C4-2B (cell line): ENCODE measurements around the gene CHAF1B.

Experiments used
- H3K27ac ChIP-seq: fragments of 450-650 bp; 2 replicates; pipeline ENCODE4 v1.5.1; 2017
- ZFX ChIP-seq: fragments of 450-650 bp; IDR thresholded peaks from 2 replicates; pipeline ENCODE4 v1.6.1; 2017
- TF ChIP-seq, protein P1 (sequence below): fragments of 450-650 bp; conservative IDR thresholded peaks from 2 replicates; pipeline ENCODE4 v1.5.1; 2017; ENCODE audit warnings: mild to moderate bottlenecking

CHAF1B gene

DNA sequence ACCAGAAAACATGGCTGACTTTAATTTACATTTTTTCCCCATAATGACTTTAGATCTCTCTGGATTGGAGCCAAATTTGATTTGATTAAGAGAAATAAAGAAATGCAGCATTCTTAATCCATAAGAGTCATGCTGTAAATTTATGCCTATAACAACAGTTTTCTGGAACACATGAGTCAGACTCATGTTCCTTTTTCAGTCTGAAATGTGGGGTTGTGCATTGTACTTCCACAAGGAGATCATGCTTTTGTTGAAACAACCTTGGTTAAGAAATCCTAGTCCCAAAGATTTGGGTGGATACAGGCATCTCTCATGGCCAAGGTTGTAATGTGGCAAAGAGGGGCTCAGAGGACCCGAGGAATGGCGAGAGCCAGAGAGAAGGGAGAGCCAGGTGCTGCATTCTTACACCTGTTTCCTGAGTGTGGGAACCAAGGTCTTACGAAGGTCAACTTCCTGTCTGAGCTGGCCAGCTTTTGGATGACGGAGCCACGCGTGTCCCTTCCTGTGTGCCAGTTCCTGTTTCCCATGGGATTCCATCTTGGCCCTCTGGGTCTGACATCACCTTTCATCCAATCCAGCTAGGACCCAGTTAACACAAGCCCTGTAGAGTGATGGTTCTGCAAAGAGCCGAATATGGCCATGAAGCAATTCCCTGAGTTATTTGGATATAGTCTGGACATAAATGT is 71.7 kb downstream of the CHAF1B start:
- no peak overlapping the region for H3K27ac ChIP-seq
- TF ChIP-seq ZFX: no peak
- TF ChIP-seq, protein P1, sequence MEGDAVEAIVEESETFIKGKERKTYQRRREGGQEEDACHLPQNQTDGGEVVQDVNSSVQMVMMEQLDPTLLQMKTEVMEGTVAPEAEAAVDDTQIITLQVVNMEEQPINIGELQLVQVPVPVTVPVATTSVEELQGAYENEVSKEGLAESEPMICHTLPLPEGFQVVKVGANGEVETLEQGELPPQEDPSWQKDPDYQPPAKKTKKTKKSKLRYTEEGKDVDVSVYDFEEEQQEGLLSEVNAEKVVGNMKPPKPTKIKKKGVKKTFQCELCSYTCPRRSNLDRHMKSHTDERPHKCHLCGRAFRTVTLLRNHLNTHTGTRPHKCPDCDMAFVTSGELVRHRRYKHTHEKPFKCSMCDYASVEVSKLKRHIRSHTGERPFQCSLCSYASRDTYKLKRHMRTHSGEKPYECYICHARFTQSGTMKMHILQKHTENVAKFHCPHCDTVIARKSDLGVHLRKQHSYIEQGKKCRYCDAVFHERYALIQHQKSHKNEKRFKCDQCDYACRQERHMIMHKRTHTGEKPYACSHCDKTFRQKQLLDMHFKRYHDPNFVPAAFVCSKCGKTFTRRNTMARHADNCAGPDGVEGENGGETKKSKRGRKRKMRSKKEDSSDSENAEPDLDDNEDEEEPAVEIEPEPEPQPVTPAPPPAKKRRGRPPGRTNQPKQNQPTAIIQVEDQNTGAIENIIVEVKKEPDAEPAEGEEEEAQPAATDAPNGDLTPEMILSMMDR: no peak

DNA sequence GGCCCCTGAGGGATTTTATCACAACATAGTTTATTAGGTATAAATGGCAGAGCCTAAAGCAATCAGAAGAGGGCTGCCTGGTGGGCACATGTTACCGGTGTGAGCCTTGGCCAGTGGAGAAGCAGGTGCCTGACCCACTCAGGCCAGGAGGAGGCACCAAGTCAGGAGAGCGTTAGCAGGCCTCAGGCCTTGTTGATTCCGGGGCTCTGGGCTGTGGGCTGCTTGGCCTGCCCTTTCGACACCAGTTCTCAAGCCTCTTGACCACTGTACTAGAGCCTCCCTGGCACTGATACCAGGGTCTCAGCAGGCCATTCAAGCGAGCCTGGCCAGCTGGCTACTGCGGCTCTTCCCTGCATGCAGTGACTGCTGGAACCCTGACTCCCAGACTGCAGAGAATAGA is 73.9 kb downstream of the CHAF1B start:
- H3K27ac ChIP-seq: no peak overlapping the region
- TF ChIP-seq ZFX: no peak
- TF ChIP-seq, protein P1: no peak

GRCh38 chr21:36460866-36461265 is 75.7 kb downstream of the CHAF1B start:
- TF ChIP-seq, protein P1: no peak
- no peak for TF ChIP-seq ZFX

GRCh38 chr21:36461277-36461917 is 76.2 kb downstream of the CHAF1B start:
- peak overlapping the region; percentile 28 for H3K27ac ChIP-seq
- no peak for TF ChIP-seq ZFX
- TF ChIP-seq, protein P1: no peak

More at GRCh38 chr21:36460866-36461265, 75.7 kb downstream of the CHAF1B start:
- peak overlapping the region; percentile 28; the same call in 1 of the 2 replicates for H3K27ac ChIP-seq

DNA sequence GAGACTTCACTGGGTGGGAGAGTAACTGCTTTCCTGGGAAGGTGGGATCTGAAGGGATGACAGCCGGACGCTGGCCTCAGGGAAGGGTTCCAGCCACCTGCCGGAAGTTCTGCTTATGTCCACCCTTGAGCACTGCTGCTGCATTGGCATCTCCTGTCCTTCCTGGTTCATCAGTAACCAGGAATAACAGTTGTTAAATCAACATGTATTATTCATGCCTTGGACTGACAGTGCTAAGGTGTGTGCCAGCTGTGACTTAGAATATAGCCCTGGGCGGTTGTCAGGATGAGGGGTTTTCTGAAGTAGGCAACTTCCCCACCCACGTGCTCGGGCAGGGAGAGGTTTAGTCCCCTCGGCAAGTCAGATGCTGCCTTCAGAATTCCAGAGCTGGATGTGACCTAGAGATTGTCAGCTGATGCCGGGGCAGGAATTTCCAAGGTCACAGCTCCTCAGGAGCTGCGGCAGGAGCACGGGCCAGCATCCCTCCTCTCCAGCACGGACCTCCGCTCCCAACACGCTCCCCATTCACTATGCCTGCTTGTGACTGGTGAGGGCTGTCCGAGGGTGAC is 76.8 kb downstream of the CHAF1B start:
- H3K27ac ChIP-seq: peak overlapping the region; percentile 28
- TF ChIP-seq ZFX: no peak
- TF ChIP-seq, protein P1: no peak

- TF ChIP-seq, protein P1: no peak
- TF ChIP-seq ZFX: no peak
- no peak overlapping the region for H3K27ac ChIP-seq
Observed at GRCh38 chr21:36463204-36463603, 78.0 kb downstream of the CHAF1B start.

GRCh38 chr21:36463991-36464390 is 78.8 kb downstream of the CHAF1B start:
- TF ChIP-seq, protein P1: no peak
- TF ChIP-seq ZFX: no peak
- no peak overlapping the region for H3K27ac ChIP-seq
